Mammary epithelial cell (primary cell): Measurements from ENCODE around the gene ADAMTS1.

Source experiments
- CTCF ChIP-seq, 2 donors: IDR thresholded peaks in 1 of 2; conservative IDR thresholded peaks in 1 of 2; 2 replicates each; pipeline ENCODE4 v1.5.1; 2011 to 2012; ENCODE audit warnings: inconsistent platforms in 2 of 2, low read length in 2 of 2, mild to moderate bottlenecking in 2 of 2, control low read depth in 1 of 2, low read depth in 1 of 2; ENCODE audit not compliant: insufficient read depth in 1 of 2; ENCODE audit errors: extremely low read depth in 1 of 2
- EZH2 ChIP-seq: IDR thresholded peaks from 2 replicates; pipeline ENCODE4 v1.6.1; 2012; ENCODE audit warnings: low read length, inconsistent platforms, borderline replicate concordance

GRCh38 chr21:26800970-26801431, 44.2 kb downstream of the ADAMTS1 start:
- TF ChIP-seq CTCF (conservative IDR thresholded peaks at IDR 0.05 in 1 of 2, IDR thresholded peaks at IDR 0.05 in 1 of 2; ENCODE audit: extremely low read depth in 1 of 2, insufficient read depth in 1 of 2, low read depth in 1 of 2, low read length in 2 of 2) (no peak), EZH2 (peak; percentile 39)
